HG02759 (cell line): ENCODE data around the gene MDFIC2.
"Not testable (repeated sequence)": the region's sequence is repeated elsewhere in the genome, so short reads cannot be mapped to it uniquely, and the experiment has no call there.

Experiments
- ATAC-seq: cut with Tn5 transposase; IDR thresholded peaks from one replicate; pipeline ENCODE4 v1.9.1; 2021; ENCODE audit warnings: mild to moderate bottlenecking, moderate library complexity; ENCODE audit not compliant: unreplicated experiment

Gene MDFIC2

DNA sequence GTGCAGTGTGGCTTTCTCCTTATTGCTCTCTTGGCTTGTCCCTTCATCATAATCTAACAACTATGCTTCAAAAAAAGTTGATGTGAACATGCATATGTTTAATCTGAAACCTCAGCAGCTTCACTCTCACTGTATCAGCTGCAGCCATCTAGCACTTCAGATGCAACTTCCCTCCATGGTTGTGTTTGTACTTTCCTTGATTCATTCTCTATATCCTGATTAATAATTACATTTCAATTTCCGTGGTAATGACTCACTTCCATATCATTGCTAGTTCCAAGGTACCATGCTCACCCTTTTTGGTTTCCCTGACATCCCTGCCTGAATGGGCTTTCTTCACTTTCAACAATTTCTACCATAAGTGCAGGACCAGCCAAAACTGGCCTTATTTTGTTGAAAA is 51.2 kb downstream of the MDFIC2 start:
- no peak for ATAC-seq

DNA sequence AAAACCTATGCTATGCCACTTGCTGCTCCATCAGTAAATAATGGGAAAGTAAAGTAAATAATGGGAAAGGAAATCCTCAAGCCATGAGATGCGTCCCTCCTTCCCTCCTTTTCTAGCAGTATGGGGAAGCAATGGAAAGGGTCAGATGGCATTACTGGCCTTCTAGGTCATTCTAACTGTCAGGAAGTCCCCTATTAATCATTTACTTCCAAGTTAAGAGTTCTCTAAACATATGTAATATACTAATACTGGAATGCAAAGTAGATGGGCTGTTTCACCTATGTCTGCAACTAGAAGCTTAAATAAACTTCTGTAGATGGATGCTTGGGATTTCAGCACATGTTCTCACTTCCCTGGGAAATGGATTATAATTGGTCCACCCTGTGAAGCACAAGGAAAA is 55.9 kb downstream of the MDFIC2 start:
- no peak for ATAC-seq

DNA sequence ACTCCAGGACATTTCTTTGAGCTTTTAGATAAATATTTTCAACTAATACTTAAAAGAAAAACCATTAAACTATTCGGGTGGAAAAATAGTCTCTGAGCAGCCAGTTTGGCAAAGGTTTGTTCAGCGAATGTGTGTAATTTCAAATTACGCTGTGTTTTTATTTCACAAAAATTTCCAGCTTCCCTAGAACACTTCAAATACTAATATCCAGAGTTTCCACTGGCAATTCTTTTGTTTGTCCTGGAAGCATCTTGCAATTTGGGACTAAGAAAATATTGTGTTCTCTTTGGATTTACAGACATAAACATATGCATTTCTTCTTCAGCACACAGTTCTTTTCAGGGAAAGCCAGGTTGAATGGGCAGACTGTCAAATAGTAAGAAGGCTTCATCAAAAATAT is 61.9 kb downstream of the MDFIC2 start:
- no peak for ATAC-seq

DNA sequence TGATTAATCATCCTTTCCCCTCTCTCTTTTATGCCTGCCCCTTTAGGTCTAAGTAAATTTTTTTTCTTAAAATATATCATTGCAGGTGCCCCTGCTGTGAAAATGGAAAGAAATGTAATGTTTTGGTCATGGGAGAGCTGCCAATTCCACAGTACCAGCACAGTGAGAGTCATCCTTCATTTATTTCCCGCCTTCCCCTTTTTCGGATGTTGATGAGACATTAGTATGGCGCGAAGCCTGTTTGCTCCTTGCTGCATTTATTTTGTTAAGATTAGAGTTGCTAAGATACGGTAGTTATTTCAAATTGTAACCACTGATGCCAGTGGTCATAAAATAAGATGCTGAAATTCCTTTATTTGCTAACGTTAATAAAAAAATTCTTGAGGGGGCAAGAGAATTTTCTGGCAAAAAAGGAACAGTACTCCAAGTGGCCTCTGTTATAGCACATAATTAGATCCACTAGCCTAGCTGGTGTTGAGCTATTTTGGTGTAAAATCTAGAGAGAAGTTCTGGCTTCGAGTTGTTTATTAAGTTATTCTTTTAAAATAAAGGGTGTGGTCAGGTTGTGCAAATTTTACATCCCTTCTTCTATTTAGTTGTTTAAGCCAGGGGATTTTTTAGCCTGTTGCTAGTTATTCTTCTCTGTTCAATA is 62.8 kb downstream of the MDFIC2 start:
- ATAC-seq = no peak

DNA sequence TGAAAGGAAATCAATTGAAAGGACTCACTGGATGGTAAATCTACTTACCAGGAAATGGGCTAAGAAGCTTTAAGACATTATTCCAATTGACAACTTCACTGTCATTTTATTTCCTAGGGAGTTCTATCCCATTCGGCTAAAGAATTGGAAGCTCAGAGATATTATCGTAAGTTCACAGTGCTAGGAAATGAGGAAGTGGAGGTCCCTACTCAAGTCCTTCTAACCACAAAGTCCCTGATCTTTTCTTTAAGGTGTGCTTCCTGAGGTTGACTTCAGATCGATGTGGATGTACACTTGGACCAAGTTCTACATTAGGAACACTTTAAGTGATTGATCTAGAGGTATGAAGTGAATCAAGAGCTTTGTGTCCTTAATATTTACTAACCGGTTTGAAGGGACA is 63.6 kb downstream of the MDFIC2 start:
- ATAC-seq = no peak

DNA sequence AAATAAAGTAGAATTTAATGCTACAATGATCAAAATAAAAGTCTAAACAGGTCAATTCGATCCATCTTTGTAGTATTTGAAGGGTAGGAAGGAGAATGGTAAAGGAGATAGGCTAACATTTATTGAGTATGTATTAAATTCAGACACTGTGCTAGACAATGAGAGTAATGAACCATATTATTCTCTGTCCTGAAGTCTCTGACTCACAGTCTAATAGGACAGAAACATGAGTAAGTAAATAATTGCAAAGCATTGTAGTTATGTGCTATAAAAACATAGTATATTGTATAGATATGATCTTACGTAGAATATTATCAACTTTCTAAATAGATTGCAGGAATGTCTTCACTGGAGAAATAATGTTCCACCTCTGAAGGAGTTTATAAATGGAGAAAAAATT is 64.5 kb downstream of the MDFIC2 start:
- ATAC-seq = no peak

DNA sequence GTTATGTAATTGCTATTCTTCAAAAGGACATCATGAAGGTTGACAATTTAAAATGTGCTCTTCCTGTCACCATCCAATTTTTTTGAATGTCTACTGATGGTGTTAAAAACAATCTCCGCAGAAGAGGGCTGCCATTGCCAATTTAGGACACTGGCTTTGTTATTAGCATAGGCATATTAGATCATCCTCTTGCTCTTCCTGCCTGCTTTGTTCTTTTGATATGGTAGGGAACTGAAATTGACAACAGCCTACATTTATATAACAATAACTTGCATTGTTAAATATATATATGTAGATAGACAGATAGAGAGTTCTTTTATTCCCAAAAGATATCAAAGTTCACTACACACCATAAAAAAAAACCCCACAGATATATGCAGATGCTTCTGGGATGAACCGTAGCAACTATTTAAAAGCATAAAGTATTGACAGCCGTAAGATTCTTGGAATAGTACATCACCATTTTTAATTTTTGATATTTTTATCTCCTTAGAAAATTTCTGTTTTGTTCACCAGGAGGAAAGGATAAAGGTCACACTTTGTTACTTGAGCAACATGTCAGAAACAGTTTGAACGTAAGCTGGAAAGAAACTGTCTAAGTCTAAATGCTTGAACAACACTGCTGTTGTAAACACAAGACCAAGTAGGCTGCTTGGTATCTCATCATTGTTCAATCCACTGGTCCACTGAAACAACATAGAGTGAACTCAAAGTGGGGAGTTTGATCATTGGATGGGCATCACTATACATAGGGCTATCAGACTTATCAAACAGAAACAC is 66.5 kb downstream of the MDFIC2 start:
- no peak for ATAC-seq

DNA sequence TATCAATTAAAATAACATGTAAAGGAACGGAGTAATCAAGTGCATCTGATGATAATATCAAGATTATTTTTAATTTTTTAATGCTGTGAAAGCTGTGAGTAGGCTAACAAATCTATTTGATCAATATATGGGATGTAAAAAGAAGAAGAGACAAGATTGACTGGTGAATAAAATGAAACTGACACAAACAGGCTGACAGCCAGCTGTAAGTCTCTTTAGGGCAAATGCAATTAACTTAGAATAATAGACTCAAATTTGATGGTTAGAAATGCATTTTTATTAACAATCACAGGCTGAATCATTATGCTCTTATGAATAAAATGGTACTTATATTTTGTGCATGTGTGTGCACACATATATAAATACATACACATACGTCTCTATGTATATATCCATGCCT is 68.0 kb downstream of the MDFIC2 start:
- ATAC-seq = no peak

DNA sequence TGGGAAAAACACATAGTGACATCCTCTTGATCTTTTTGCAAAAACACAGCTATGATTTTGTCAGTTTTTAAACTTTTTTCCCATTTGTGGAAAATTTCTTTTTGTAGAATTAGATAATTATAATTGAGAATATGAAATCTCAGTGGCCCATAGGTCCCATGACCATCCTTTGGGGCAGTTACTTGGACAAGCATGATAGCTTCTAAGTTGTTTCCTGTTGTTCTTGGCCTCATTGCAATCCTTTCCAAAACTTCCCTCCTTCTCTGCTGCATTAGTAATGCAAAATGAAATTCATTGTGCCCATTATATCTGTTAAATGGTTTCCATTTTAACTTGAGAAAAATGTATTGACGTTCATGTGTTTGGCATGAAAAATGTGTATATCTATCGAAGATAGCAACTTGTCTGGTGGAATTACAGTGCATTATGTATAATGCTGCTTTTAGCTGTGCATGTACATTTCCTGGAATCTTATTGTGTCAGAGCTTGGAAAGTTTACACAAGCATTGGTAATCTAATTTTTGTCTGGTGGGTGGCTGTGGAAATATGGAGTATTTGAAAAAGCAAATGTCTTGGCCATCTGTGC is 70.0 kb downstream of the MDFIC2 start:
- no peak for ATAC-seq

DNA sequence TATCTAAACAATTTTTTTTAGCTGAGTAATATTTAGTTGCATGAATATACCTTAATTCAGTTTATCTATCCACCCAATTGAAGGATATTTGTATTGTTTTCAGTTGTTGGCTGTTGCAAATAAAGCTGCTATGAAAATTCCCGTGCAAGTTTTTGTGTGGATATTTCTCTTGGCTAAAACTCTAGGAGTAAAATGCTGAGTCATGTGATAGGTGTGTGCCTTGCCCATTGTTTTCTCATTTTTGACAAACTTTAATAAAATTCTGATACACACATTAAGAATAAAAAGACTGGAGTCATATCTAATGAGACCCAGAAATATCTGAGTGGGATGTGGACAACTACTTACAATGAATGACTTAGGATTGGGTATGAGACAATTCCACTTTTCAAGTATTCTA is 78.6 kb downstream of the MDFIC2 start:
- ATAC-seq = no peak

DNA sequence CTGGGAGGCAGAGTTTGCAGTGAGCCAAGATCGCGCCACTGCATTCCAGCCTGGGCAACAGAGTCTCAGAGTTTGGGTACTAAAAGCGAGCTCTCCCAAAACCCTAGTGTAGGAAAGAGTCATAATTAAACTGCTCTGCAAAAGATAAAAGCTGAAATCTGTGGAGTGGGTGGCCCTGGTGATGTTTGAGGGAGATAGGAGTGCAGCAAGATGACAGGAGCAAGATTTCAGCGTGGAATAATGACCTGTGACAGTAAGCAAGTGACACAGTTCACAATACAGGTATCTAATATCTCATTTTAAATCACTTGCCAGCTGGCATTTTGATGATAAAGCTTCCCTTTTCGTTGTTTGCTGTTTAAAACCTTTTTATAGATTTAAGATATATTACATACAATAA is 79.3 kb downstream of the MDFIC2 start:
- ATAC-seq = no peak

DNA sequence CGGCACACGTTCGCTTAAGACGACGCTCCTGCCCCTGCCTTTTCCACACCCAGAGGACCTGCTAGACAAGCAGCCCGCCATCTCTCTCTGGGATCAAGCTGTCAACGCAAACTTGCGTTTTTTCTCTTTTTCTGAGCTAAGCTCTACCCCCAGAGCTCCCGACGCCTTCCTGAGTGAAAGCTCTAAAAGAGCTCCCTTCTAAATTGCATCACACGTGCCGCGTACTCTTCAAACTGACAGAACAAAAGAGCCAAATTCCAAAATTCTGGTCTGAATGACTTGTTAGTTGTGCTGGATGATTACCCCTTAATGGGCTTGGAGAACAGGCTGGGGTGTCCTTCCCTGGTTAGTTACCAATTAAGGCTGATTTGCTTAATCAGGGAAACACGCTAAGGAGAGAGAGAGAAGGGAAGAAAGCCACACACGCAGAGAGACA is 81.2 kb downstream of the MDFIC2 start:
- no peak for ATAC-seq

DNA sequence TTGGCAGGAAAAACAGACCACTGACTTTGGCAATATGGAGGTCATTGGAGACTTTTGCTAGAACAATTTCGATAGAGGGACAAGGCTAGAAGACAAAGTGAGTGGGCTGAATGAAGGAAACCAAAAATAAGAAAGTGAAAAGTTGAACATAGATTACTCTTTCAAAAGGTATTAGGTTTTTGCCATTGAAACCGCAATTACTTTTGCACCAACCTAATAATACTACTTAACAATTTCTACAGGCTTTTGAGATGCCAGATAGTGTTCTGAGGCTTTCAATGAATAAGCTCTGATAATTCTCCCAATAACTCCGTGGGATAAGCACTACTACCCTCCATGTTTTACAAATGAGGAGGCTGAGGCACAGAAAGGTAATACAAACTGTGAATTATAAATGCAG is 85.0 kb downstream of the MDFIC2 start:
- no peak for ATAC-seq

DNA sequence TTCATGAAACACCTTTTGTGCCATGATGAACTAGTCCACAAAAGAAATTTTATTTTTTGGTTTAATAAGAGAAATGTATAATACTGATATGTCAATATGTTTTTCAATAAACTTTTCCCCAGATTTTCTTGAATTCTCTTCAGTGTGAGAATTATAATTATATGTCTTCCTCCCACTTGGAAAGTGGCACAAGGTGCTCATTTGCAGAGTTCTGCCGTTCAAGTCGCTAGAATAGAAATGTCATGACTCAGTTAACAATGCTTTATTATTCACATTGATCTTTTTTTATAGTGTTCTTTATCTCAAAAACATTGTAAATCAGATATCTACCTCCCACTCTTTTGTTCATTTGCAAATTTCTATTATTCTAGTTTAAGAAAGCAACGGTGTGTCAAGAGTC is 87.3 kb downstream of the MDFIC2 start:
- no peak for ATAC-seq

DNA sequence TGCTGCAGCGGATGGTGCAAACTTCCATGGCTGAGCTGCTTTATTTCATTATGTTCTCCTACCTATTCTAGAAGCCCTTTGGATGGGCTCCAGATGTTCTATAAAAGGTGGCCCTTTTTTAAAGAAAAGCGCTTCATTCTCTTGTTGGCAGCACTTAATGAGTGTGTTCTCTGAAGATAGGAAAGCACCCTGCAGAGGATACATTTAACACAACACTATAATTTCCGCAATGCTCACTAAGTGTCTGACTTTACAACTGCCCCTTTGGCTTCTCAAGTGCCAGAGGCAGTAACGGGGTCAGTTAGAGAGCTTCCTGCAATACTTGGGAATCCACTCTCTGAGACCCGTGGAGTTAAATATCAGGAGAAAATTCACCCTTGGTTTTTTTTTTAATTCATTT is 88.1 kb downstream of the MDFIC2 start:
- no peak for ATAC-seq

DNA sequence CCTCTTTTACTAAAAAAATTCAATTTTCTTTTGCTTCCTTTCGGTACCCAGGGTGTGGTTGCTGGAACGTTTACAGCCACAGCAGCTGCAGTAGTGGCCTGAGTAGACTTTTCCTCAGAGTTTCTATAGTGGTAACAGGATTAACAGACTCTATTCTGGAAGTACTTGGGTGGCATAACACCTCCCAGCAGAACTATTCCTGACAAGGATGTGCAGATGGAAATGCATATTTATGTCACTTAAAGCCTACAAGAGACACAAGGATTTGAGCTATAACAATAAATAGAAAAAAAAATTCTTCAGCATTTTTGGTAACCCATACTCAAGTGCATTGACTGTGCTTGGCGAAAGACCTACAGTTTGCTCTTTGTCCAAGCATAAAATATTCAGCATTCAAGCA is 94.0 kb downstream of the MDFIC2 start:
- ATAC-seq = no peak

DNA sequence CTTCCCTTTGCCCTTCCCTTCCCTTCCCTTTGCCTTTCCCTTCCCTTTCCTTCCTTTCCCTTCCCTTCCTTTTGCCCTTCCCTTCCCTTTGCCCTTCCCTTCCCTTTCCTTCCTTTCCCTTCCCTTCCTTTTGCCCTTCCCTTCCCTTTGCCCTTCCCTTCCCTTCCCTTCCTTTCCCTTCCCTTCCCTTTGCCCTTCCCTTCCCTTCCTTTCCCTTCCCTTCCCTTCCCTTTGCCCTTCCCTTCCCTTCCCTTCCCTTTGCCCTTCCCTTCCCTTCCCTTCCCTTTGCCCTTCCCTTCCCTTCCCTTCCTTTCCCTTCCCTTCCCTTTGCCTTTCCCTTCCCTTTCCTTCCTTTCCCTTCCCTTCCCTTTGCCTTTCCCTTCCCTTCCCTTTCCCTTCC is 101.2 kb downstream of the MDFIC2 start:
- ATAC-seq = not testable (repeated sequence)

DNA sequence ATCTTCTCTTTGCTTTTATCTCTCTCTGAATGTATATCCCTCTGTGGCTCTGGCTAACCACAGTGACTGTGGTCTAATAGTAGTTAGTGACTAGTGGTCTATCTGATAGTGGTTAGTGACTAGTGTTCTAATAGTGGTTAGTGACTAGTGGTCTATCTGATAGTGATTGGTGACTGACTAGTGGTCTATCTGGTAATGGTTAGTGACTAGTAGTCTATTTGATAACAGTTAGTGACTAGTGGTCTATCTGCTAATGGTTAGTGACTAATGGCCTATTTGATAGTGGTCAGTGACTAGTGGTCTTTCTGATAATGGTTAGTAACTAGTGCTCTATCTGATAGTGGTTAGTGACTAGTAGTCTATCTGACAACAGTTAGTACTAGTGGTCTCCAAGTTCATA is 110.5 kb downstream of the MDFIC2 start:
- ATAC-seq = no peak

DNA sequence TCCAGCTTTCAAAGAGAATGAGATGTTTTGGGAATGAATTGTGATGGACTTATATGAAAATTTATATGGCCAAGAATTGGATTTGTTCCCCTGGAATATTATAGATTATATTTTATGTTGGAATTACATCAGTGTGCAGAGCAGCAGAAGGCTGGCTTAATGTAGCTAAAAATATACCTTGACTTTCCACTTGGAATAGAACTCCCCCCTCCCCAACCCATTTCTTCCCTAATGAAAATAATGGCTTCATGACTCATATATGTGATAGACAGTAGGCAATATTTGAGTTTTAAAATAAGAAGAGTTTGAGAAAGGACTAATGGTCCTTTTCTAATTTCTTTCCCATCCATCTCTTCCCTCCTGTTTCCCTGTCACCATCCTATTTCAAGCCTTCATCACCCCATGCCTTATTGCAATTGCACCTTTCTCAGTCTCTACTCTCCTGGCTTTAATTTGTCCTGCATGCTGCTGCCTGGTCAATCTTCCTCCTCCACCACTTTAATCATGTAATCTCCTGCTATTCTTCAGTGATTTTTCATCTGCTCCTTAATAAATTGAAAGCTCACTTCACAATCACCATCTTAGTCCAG is 122.5 kb downstream of the MDFIC2 start:
- no peak for ATAC-seq

DNA sequence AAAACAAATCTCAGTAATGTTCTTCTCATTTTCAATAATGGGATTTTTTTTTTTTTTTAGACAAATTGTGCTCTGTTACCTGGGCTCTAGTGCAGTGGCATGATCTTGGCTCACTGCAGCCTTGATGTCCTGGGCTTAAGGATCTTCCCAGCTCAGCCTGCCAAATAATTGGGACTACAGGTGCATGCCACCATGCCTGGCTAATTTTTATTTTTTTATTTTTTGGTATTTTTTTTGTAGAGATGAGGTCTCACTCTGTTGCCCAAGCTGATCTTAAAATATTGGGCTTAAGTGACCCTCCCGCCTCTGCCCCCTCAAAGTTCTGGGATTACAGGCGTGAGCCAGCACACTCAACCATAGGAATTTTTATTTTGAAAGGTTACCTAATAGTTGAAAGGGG is 126.2 kb downstream of the MDFIC2 start:
- ATAC-seq = no peak

DNA sequence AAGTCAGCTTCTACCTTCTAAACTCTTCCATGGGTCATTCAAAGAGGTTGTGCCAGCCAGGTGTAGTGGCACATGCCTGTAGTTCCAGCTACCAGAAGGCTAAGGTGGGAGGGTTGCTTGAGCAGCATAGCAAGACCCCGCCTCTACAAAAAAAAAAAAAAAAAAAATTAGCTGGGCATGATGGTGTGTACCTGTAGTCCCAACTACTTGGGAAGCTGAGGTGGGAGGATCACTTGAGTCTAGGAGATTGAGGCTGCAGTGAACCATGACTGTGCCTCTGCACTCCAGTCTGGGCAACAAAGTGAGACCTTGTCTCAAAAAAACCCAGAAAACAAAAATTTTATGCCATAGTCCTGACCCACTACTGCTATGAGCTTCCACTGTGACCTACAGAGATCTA is 126.8 kb downstream of the MDFIC2 start:
- no peak for ATAC-seq
